ENCODE measurements around the gene PRKCB.

DNA sequence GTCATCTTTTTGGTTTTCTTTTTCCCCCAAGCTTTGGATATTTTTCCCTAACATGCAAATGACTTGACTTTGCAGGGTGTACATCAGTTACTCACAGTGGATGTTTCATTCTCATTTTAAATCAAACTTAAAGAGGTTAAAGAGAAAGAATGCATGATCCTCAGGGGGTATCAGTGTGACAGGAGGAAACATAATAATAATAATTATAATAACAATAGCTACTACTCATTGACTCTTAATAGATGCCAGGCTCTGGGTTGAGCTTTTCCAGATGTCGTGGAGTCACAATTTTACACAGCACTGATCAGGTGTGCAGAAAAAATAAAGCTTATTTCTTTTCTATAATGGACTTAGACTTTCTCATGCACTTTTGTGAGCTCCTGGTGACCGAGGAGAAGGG, 263.1 kb downstream of the PRKCB start:
- TF ChIP-seq, protein P1, sequence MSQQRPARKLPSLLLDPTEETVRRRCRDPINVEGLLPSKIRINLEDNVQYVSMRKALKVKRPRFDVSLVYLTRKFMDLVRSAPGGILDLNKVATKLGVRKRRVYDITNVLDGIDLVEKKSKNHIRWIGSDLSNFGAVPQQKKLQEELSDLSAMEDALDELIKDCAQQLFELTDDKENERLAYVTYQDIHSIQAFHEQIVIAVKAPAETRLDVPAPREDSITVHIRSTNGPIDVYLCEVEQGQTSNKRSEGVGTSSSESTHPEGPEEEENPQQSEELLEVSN (IDR thresholded peaks at IDR 0.05; ENCODE audit: borderline replicate concordance, low read depth) = no peak
- TF ChIP-seq EP300 (IDR thresholded peaks at IDR 0.05) (no peak), CTCF (IDR thresholded peaks at IDR 0.05) (no peak), USF2 (IDR thresholded peaks at IDR 0.05) (no peak), CHD4 (IDR thresholded peaks at IDR 0.05; ENCODE audit: borderline replicate concordance) (no peak), KDM1A (IDR thresholded peaks at IDR 0.05; ENCODE audit: low read depth) (no peak)

Measured in A549 (cell line).